Left ventricle myocardium superior (tissue), 1 donor: ENCODE measurements around the gene CARTPT. TPM values are rescaled to one million over a fixed set of nuclear protein-coding genes. Genes with fewer than 3 reads are reported as not detected.
A peak's percentile ranks its signal among the peaks of the same experiment; 100 is the strongest.

Experiments
- ATAC-seq: fragments of 200-7000 bp; cut with Tn5 transposase; one replicate; pipeline ENCODE4 v1.9.1; 2020; ENCODE audit warnings: mild to moderate bottlenecking, moderate library complexity
- DNase-seq: peaks from one replicate; pipeline ENCODE4 v3.0.0-alpha.2; 2020
- intact Hi-C: fragments of 100-400 bp; cut with micrococcal nuclease; formaldehyde crosslinking; loops from one replicate; pipeline ENCODE4 v1.11.0; 2022
- long read RNA-seq: library from polyadenylated mRNA; unstranded; transcript quantifications from one replicate; pipeline ENCODE4 v2.0.0, GENCODE V29; 2021
- total RNA-seq: library from RNA; stranded (reverse); fragmentation: NEBNext Ultra II Directional; extraction: Animal tissue kit (Norgen Biotek cat#: 25700); gene quantifications from one replicate; pipeline ENCODE4 v1.2.1, GENCODE V29; 2021
- donor health status: DM: no; HTN: yes; CAD: no; lungs with severe emphysema.

The CARTPT gene
- total RNA-seq: not detected
- long read RNA-seq: 0 reads

GRCh38 chr5:71719063-71719964 is at the start of gene CARTPT:
TSS of gene CARTPT (plus strand) at chr5:71719275. CDS start at chr5:71719294, 19 bp downstream.
- intact Hi-C loops: no loop called here
- DNase-seq: peak; percentile 25
- peak; percentile 61 for ATAC-seq

DNA sequence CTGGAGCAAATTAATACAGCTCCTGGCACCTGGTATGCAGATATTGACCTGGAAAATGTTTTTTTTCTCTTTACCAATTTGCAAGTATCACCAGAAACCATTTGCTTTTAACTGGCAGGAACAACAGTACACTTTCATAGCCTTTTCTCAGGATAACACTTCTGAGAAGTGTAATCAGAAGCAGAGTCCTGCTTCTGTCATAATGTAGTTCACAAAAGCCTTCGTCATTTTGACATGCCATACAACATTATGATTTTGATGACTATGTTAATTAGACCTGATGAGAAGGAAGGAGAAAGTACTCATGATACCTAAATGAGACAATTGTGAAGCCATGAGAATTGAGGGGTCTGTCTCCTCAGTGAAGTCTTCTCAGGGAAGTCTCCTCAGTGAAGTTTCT is 41.1 kb upstream of the CARTPT start:
- ATAC-seq (no peak), DNase-seq (no peak)
- intact Hi-C loops: no loop called here

DNA sequence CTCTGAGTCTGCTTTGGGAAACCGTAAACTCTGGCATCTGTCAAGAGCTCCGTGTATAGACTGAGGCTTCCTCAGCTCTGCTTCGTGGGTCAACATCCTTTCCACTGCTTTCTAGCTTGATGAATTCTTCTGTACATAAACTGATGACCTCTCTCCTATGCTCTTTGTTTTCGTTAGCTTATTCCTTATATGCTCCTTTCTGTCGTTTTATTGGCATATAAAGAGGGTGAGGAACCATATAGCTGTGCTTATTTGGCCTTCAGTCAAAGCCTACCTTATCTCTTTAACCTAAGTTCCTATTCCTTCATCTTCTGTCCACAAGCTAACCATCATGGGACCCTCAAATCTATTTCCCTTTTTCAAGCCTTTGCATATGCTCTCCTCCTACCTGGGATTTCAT is 39.4 kb upstream of the CARTPT start:
- intact Hi-C loops: no loop called here
- no peak for ATAC-seq

DNA sequence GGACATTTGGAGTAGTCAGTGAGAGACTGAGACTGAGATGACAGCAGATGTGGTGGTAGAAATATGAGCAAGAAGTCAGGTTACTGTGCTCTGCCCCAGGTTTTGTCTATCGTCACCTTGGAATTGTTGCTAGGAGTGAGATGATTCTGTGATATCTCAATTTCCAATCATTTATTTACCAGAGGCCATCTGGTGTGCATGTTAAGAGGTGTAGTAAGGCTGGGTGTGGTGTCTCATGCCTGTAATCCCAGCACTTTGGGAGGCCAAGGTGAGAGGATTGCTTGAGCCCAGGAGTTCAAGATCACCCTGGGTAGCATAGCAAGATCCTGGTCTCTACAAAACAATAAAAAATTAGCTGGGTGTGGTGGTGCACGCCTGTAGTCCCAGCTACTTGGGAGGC is 38.6 kb upstream of the CARTPT start:
- no peak for ATAC-seq
- intact Hi-C loops: no loop called here
- no peak for DNase-seq

More for the DNA sequence above, 39.4 kb upstream of the CARTPT start:
- DNase-seq: no peak

- intact Hi-C loops: no loop called here
- ATAC-seq (no peak), DNase-seq (no peak)
These were observed 37.8 kb upstream of the CARTPT start for GRCh38 chr5:71681296-71681695.

GRCh38 chr5:71684309-71684708 is 34.8 kb upstream of the CARTPT start:
- intact Hi-C loops: no loop called here
- no peak for DNase-seq
- no peak for ATAC-seq

GRCh38 chr5:71693828-71694427 is 25.1 kb upstream of the CARTPT start:
- ATAC-seq (no peak), DNase-seq (no peak)
- intact Hi-C loops: no loop called here

DNA sequence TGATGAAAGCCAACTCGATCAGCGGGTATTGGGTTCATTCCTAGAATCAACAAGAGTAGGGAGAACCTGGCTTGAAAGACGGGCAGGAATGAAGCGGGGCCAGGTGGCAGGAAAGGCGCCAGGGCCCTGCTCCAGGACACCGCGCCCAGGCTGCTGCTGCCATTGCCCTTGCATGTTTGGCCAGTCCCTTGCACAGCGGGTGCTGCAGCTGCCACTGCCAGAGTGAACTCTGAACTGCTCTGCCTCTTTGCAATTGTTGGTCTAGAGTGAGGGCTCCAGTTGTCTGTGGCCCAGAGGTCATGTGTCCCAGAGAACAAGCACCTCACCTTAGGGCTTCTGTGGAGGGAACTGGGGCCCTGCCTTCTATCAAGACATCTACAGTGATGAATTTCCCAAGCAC is 24.0 kb upstream of the CARTPT start:
- no peak for DNase-seq
- no peak for ATAC-seq
- intact Hi-C loops: no loop called here

GRCh38 chr5:71695595-71695994 is 23.5 kb upstream of the CARTPT start:
- intact Hi-C loops: no loop called here
- ATAC-seq (no peak), DNase-seq (no peak)

DNA sequence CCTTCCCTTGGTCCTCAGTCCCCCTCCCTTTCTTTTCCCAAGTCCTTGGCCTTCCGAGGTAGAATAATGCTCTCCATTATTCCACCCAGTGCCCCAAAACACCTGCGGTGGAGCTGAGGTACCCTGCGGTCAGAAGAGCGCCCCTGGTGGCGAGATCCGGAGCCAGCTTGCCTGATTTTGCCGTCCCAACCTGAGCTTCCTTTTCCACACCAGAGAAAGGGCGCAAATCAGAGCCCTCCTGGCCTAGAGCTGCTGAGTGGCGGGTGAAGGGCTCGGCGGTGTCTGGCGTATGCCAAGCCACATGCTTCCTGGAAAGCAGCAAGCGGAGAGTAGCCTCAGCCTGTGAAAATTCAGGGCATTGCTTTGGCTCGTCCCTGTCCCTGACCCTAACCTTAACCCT is 21.1 kb upstream of the CARTPT start:
- DNase-seq (peak; percentile 50), ATAC-seq (peak; percentile 74)
- intact Hi-C loops: no loop called here

DNA sequence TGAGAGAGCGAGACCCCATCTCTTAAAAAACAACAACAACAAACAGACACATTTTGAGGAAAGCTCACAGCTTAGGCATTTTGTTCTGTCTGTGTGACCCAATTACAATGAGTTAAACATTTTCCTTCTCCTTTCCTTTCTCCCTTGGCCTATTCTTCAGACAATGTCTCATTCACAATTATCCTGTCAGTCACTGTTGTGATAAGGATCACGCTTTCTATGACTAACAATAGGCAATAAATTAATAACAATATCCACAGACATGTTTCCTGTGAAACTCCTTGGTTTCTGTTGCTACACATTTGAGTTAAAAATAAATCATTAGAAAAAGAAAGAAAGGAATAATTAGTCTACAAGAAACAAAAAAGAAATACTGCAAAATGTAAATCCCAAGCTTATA is 19.8 kb upstream of the CARTPT start:
- DNase-seq (no peak), ATAC-seq (no peak)
- intact Hi-C loops: no loop called here

GRCh38 chr5:71699751-71700150 is 19.3 kb upstream of the CARTPT start:
- intact Hi-C loops: no loop called here
- DNase-seq (no peak), ATAC-seq (no peak)

- ATAC-seq: no peak
- no peak for DNase-seq
- intact Hi-C loops: no loop called here
These were observed 18.3 kb upstream of the CARTPT start for GRCh38 chr5:71700803-71701202.

DNA sequence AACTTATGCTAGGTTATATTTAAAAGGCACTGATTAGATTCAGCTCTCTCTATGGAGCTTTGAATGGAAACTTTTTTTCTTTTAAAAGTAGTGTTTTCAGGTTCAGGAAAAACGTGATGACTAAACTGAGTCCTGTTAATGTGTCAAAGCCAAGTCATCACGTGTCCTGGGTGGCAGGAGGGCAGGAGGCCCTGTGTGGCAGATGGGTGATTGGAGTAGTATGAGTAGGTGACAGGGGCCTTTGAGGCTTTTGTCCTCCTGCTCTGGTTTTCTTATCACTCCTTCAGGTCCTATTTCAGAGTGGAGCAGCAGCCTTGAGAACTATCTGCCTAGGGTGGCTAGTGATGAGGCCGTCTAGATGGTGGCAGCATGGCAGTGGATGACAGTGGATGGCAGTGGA is 17.7 kb upstream of the CARTPT start:
- DNase-seq (no peak), ATAC-seq (no peak)
- intact Hi-C loops: no loop called here

DNA sequence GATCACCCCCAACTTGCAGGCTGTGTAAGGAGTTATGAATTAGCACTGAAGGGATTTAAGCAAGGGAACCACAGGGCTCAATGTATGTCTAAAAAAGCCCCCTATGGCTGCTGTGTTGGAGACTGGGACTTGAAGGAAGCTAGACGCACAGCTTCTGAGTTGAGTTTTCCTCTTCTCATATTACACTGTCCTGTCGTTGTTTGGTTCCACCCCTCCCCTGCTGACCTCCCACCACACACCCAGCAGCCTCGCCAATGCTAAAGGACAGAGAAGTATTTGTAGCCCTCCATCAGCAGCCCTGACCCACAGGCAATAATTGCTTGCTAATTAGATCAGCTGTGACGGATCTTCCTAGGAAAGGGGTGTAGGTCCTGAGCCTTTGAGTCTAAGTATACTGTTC is 15.1 kb upstream of the CARTPT start:
- ATAC-seq: no peak

DNA sequence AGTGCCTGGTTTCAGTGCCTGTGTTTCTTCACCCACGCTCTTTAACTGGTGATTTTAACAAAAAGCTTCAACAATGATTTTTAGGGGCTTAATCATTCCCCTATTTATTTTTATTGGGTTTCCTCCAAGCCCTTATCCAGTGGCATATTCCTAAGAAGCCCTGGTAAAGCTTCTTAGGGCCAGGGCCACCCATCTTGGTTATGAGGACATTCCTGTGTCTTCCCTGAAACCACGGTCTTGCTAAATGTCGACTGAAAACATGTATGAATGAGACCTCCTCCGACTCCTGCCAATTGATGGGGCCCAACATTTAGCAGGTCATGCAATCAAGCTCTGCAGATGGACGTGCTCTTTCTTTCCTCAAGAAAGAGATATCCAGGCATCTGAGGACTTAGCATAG is 13.7 kb upstream of the CARTPT start:
- intact Hi-C loops: no loop called here
- ATAC-seq: no peak
- DNase-seq: no peak

More for the DNA sequence above, 15.1 kb upstream of the CARTPT start:
- DNase-seq: no peak
- intact Hi-C loops: no loop called here

DNA sequence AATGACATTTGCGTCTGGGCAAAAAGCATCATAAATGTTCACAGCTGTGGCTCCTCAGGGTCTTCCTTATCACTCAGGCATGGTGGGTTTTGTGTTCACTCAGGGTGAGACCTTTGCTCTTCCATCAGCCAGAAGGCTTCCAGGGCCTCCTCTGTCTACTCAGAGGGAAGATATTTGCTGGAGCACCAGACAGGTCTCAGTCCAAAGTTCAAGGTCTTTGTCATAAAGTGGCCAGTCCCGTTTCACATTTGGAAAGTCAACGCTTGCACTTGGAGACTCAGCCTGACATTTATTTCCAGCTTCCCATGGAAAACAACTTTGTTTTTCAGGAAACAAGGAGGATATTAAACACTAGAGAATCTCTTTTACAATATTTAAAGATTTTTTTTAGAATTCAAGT is 12.2 kb upstream of the CARTPT start:
- ATAC-seq (no peak), DNase-seq (no peak)
- intact Hi-C loops: no loop called here

DNA sequence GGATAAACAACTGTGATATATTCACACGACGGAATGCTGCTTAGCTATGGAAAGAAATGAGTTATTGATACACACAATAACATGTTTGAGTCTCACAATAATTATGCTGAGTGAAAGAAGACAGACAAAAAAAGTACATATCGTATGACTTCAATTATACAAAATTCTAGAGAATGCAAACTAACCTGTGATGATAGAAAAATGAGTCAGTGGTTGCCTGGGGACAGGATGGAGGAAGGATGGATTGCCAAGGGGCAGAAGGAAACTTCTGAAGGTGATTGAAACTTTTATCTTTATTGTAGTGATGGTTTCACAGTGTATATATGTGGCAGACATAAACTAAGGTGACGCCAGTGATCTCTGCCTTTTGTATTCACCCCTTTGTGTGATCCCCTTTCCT is 7.5 kb upstream of the CARTPT start:
- intact Hi-C loops: no loop called here
- ATAC-seq: no peak
- DNase-seq: no peak

GRCh38 chr5:71714911-71715310 is 4.2 kb upstream of the CARTPT start:
- no peak for DNase-seq
- no peak for ATAC-seq
- intact Hi-C loops: no loop called here

DNA sequence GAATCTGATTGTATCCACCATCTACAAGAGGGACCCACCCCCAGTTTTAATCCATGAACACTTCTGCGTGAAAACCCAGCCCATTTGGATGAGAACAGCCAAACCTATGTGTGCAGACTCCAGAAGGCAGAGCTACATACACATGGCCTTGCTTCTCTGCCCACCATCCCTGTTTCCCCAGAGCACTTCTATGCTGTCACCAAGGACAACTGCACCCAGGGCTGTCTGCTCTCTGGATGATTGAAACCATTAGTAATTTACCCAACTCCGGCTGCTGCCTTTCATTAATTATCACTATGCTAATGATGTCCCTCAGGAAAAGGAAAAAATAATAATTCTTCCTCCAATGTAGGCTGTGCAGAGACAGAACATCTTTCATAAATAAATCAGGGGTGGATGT is 8.9 kb downstream of the CARTPT start:
- no peak for ATAC-seq
- intact Hi-C loops: no loop called here
- DNase-seq: no peak

GRCh38 chr5:71731015-71731414 is 11.9 kb downstream of the CARTPT start:
- ATAC-seq: no peak
- intact Hi-C loops: no loop called here
- no peak for DNase-seq
